ENCODE measurements around the gene ZNF549.
"Not testable (repeated sequence)": the region's sequence is repeated elsewhere in the genome, so short reads cannot be mapped to it uniquely, and the experiment has no call there.

ZNF549 gene

GRCh38 chr19:57511484-57511883, 15.7 kb upstream of the ZNF549 start:
- Histone ChIP-seq H3K36me3 (ENCODE audit: low read depth) (peaks cover 12% of the 10 kb centered on the region), H3K9me3 (ENCODE audit: severe bottlenecking) (peaks cover 14% of the 10 kb centered on the region), H3K4me3 (ENCODE audit: severe bottlenecking) (no peak overlapping the region), H3K4me1 (ENCODE audit: insufficient read depth, poor library complexity, severe bottlenecking) (no peaks in the 10 kb centered on the region), H3K27me3 (ENCODE audit: insufficient read depth, poor library complexity, severe bottlenecking) (no peaks in the 10 kb centered on the region), H3K27ac (ENCODE audit: poor library complexity, severe bottlenecking) (no peak overlapping the region)
- TF ChIP-seq CTCF (IDR thresholded peaks at IDR 0.05; ENCODE audit: poor library complexity, severe bottlenecking), result no peak
- ATAC-seq (ENCODE audit: low read depth) (no peak), DNase-seq (ENCODE audit: low spot score) (no peak)

- Histone ChIP-seq H3K36me3 (ENCODE audit: low read depth) (no peaks in the 10 kb centered on the region; the same call in 1 of the 2 replicates), H3K27ac (ENCODE audit: poor library complexity, severe bottlenecking) (no peak overlapping the region), H3K4me3 (ENCODE audit: severe bottlenecking) (no peak overlapping the region), H3K4me1 (ENCODE audit: insufficient read depth, poor library complexity, severe bottlenecking) (no peaks in the 10 kb centered on the region), H3K27me3 (ENCODE audit: insufficient read depth, poor library complexity, severe bottlenecking) (no peaks in the 10 kb centered on the region), H3K9me3 (ENCODE audit: severe bottlenecking) (peaks cover 14% of the 10 kb centered on the region)
- DNase-seq (ENCODE audit: low spot score), result no peak
- TF ChIP-seq CTCF (IDR thresholded peaks at IDR 0.05; ENCODE audit: poor library complexity, severe bottlenecking), result no peak
- no peak for ATAC-seq (ENCODE audit: low read depth)
Observed at GRCh38 chr19:57512845-57513244, 14.3 kb upstream of the ZNF549 start.

GRCh38 chr19:57515255-57515654, 11.9 kb upstream of the ZNF549 start:
- H3K36me3 ChIP-seq (ENCODE audit: low read depth), result no peaks in the 10 kb centered on the region
- ATAC-seq (ENCODE audit: low read depth) (no peak), DNase-seq (ENCODE audit: low spot score) (no peak)
- H3K27ac ChIP-seq (ENCODE audit: poor library complexity, severe bottlenecking), result no peak overlapping the region
- no peaks in the 10 kb centered on the region for H3K4me1 ChIP-seq (ENCODE audit: insufficient read depth, poor library complexity, severe bottlenecking)
- H3K4me3 ChIP-seq (ENCODE audit: severe bottlenecking), result no peak overlapping the region
- no peak for TF ChIP-seq CTCF (IDR thresholded peaks at IDR 0.05; ENCODE audit: poor library complexity, severe bottlenecking)
- H3K27me3 ChIP-seq (ENCODE audit: insufficient read depth, poor library complexity, severe bottlenecking), result no peaks in the 10 kb centered on the region
- peaks cover 14% of the 10 kb centered on the region for H3K9me3 ChIP-seq (ENCODE audit: severe bottlenecking)

GRCh38 chr19:57518021-57518420, 9.1 kb upstream of the ZNF549 start:
- H3K36me3 ChIP-seq (ENCODE audit: low read depth), result not testable (repeated sequence)

GRCh38 chr19:57537953-57538547, 10.9 kb downstream of the ZNF549 start:
- Histone ChIP-seq H3K4me3 (ENCODE audit: severe bottlenecking) (no peak overlapping the region), H3K27me3 (ENCODE audit: insufficient read depth, poor library complexity, severe bottlenecking) (no peaks in the 10 kb centered on the region), H3K36me3 (ENCODE audit: low read depth) (peaks cover 60% of the 10 kb centered on the region), H3K27ac (ENCODE audit: poor library complexity, severe bottlenecking) (no peak overlapping the region), H3K4me1 (ENCODE audit: insufficient read depth, poor library complexity, severe bottlenecking) (no peaks in the 10 kb centered on the region), H3K9me3 (ENCODE audit: severe bottlenecking) (peaks cover 23% of the 10 kb centered on the region)
- DNase-seq (ENCODE audit: low spot score) (no peak), ATAC-seq (ENCODE audit: low read depth) (no peak)
- no peak for TF ChIP-seq CTCF (IDR thresholded peaks at IDR 0.05; ENCODE audit: poor library complexity, severe bottlenecking)

More at GRCh38 chr19:57518021-57518420, 9.1 kb upstream of the ZNF549 start:
- H3K27ac ChIP-seq (ENCODE audit: poor library complexity, severe bottlenecking); DNase-seq (ENCODE audit: low spot score); ATAC-seq (ENCODE audit: low read depth); H3K4me3 ChIP-seq (ENCODE audit: severe bottlenecking); H3K4me1 ChIP-seq (ENCODE audit: insufficient read depth, poor library complexity, severe bottlenecking); H3K9me3 ChIP-seq (ENCODE audit: severe bottlenecking); H3K27me3 ChIP-seq (ENCODE audit: insufficient read depth, poor library complexity, severe bottlenecking): not testable (repeated sequence)
